CD4-positive, alpha-beta T cell treated with Interleukin-17A for 1 hour (primary cell): ENCODE data around the gene IRF2.

ENCODE experiments used
- DNase-seq: peaks from one replicate; pipeline ENCODE4 v3.0.0-alpha.2; 2020

The IRF2 gene

GRCh38 chr4:184474263-184475095 is at the start of gene IRF2:
IRF2 (minus strand) TSS chr4:184474550; CDS start chr4:184429064, 45,486 bp downstream.
- peak; percentile 97 for DNase-seq

- no peak for DNase-seq
These were observed 41.3 kb upstream of the IRF2 start for GRCh38 chr4:184515606-184516005.

- peak; percentile 6 for DNase-seq
These were observed 40.0 kb upstream of the IRF2 start for GRCh38 chr4:184514121-184514988.

GRCh38 chr4:184513802-184514120 is 39.4 kb upstream of the IRF2 start:
- DNase-seq: no peak

- no peak for DNase-seq
These were observed 36.8 kb upstream of the IRF2 start for GRCh38 chr4:184511156-184511555.

- no peak for DNase-seq
These were observed 36.1 kb upstream of the IRF2 start for GRCh38 chr4:184510401-184510800.

- DNase-seq: peak; percentile 16
These were observed 32.3 kb upstream of the IRF2 start for GRCh38 chr4:184506527-184507121.

GRCh38 chr4:184504385-184504784 is 30.0 kb upstream of the IRF2 start:
- no peak for DNase-seq

- peak; percentile 19 for DNase-seq
These were observed 29.5 kb upstream of the IRF2 start for GRCh38 chr4:184503869-184504300.

GRCh38 chr4:184500748-184501589 is 26.6 kb upstream of the IRF2 start:
- DNase-seq: no peak

- DNase-seq: no peak
These were observed 25.6 kb upstream of the IRF2 start for GRCh38 chr4:184499996-184500395.

- no peak for DNase-seq
These were observed 24.2 kb upstream of the IRF2 start for GRCh38 chr4:184498598-184498997.

GRCh38 chr4:184489771-184490170 is 15.4 kb upstream of the IRF2 start:
- no peak for DNase-seq

- DNase-seq: no peak
These were observed 13.2 kb upstream of the IRF2 start for GRCh38 chr4:184487503-184487902.

GRCh38 chr4:184485279-184485678 is 10.9 kb upstream of the IRF2 start:
- no peak for DNase-seq

- no peak for DNase-seq
These were observed 7.2 kb upstream of the IRF2 start for GRCh38 chr4:184481544-184481943.

GRCh38 chr4:184479516-184479950 is 5.2 kb upstream of the IRF2 start:
- DNase-seq: no peak

GRCh38 chr4:184477201-184477999 is 3.0 kb upstream of the IRF2 start:
- no peak for DNase-seq

GRCh38 chr4:184476695-184477094 is 2.3 kb upstream of the IRF2 start:
- peak; percentile 35 for DNase-seq

- no peak for DNase-seq
These were observed 1.1 kb upstream of the IRF2 start for GRCh38 chr4:184475498-184475897.

- peak; percentile 61 for DNase-seq
These were observed 729 bp upstream of the IRF2 start for GRCh38 chr4:184475096-184475461.
